GM23338 (cell line): ENCODE data around the gene GLP1R.

Experiments
- CREB1 ChIP-seq: fragments of 250-450 bp; sonication (Bioruptor Pico); IDR thresholded peaks from 2 replicates; pipeline ENCODE4 v1.5.0; 2020; ENCODE audit warnings: low read depth, mild to moderate bottlenecking, moderate library complexity
- EZH2 ChIP-seq: fragments of 200-600 bp; sonication (generic); IDR thresholded peaks from one replicate; pipeline ENCODE4 v1.8.0; 2017; ENCODE audit warnings: antibody characterized with exemption, mild to moderate bottlenecking, low read depth; ENCODE audit not compliant: unreplicated experiment
- EZH2phosphoT487 ChIP-seq: fragments of 200-600 bp; sonication (generic); IDR thresholded peaks from one replicate; pipeline ENCODE4 v1.8.1; 2018; ENCODE audit warnings: antibody characterized with exemption; ENCODE audit not compliant: unreplicated experiment
- JUNB ChIP-seq: IDR thresholded peaks from one replicate; pipeline ENCODE4 v1.6.1; 2016; ENCODE audit warnings: antibody characterized with exemption; ENCODE audit not compliant: unreplicated experiment
- NANOG ChIP-seq: IDR thresholded peaks from 2 replicates; pipeline ENCODE4 v1.6.1; 2016; ENCODE audit warnings: antibody characterized with exemption, borderline replicate concordance
- POLR2AphosphoS5 ChIP-seq: IDR thresholded peaks from 2 replicates; pipeline ENCODE4 v1.6.1; 2016; ENCODE audit warnings: antibody characterized with exemption, low read depth
- STAT1 ChIP-seq: IDR thresholded peaks from one replicate; pipeline ENCODE4 v1.6.1; 2016; ENCODE audit warnings: antibody characterized with exemption; ENCODE audit not compliant: unreplicated experiment
- ZNF114 ChIP-seq: fragments of 250-450 bp; sonication (Bioruptor Pico); IDR thresholded peaks from 2 replicates; pipeline ENCODE4 v1.5.0; 2020; ENCODE audit warnings: mild to moderate bottlenecking, moderate library complexity
- ZNF331 ChIP-seq: fragments of 250-450 bp; sonication (Bioruptor Pico); IDR thresholded peaks from 2 replicates; pipeline ENCODE4 v1.5.0; 2020; ENCODE audit warnings: low read depth, mild to moderate bottlenecking, moderate library complexity
- TF ChIP-seq, protein P1 (sequence below), 2 experiments: fragments of 200-600 bp in 1 of 2; sonication (generic) in 1 of 2; conservative IDR thresholded peaks; 2 replicates each; pipeline versions ENCODE4 v1.5.1 to v1.6.1; 2016 to 2017; ENCODE audit warnings: antibody characterized with exemption in 2 of 2, low read depth in 2 of 2, mild to moderate bottlenecking in 2 of 2, moderate library complexity in 1 of 2
- TF ChIP-seq, protein P2 (sequence below): IDR thresholded peaks from one replicate; pipeline ENCODE4 v1.6.1; 2018; ENCODE audit warnings: antibody characterized with exemption; ENCODE audit not compliant: unreplicated experiment
- TF ChIP-seq, protein P3 (sequence below): IDR thresholded peaks from 2 replicates; pipeline ENCODE4 v1.6.1; 2016; ENCODE audit warnings: antibody characterized with exemption
- TF ChIP-seq, protein P4 (sequence below): fragments of 250-450 bp; sonication (Bioruptor Pico); IDR thresholded peaks from 2 replicates; pipeline ENCODE4 v1.5.0; 2020; ENCODE audit warnings: mild to moderate bottlenecking, moderate library complexity

DNA sequence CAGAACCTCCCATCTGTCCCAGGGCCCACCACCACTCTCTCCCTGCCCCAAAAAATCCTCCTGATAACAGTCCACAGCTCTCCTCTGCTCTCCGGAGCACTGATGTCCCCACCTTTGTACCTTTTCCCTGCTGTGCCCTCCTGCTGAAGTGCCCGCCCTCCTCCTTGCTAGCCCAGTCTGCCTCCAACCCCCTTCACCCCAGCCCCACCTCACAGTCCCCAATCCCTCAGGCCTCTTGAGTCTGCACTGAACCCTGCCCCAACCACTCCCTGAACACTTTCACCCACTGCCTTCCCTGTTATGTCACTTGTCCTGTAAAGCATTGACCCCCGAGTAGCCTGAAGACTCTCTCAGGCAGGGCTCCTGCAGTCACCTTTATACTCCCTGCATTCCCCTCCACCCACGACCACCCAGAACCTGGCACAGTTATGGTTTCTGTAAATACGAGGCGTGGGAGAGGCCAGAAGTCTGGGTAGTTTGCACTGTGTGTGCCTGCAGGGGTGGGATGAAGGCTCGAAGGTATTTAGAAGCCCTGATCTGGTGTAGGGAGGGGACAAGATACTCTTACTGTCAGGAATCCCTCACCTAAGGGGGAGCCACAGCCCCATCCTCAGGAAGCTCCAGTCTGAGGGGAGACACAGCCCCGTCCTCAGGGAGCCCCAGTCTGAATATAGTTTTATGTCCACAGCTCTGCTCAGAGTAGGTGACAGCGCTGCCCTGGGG, 5.4 kb downstream of the GLP1R start:
- TF ChIP-seq, protein P1, sequence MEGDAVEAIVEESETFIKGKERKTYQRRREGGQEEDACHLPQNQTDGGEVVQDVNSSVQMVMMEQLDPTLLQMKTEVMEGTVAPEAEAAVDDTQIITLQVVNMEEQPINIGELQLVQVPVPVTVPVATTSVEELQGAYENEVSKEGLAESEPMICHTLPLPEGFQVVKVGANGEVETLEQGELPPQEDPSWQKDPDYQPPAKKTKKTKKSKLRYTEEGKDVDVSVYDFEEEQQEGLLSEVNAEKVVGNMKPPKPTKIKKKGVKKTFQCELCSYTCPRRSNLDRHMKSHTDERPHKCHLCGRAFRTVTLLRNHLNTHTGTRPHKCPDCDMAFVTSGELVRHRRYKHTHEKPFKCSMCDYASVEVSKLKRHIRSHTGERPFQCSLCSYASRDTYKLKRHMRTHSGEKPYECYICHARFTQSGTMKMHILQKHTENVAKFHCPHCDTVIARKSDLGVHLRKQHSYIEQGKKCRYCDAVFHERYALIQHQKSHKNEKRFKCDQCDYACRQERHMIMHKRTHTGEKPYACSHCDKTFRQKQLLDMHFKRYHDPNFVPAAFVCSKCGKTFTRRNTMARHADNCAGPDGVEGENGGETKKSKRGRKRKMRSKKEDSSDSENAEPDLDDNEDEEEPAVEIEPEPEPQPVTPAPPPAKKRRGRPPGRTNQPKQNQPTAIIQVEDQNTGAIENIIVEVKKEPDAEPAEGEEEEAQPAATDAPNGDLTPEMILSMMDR (conservative IDR thresholded peaks at IDR 0.05; ENCODE audit: low read depth in 2 of 2): no peak
- no peak for TF ChIP-seq CREB1 (CRISPR knock-in tag)
- TF ChIP-seq STAT1: no peak
- TF ChIP-seq ZNF114 (CRISPR knock-in tag): no peak
- TF ChIP-seq POLR2AphosphoS5: no peak
- no peak for TF ChIP-seq JUNB
- no peak for TF ChIP-seq EZH2
- TF ChIP-seq, protein P2, sequence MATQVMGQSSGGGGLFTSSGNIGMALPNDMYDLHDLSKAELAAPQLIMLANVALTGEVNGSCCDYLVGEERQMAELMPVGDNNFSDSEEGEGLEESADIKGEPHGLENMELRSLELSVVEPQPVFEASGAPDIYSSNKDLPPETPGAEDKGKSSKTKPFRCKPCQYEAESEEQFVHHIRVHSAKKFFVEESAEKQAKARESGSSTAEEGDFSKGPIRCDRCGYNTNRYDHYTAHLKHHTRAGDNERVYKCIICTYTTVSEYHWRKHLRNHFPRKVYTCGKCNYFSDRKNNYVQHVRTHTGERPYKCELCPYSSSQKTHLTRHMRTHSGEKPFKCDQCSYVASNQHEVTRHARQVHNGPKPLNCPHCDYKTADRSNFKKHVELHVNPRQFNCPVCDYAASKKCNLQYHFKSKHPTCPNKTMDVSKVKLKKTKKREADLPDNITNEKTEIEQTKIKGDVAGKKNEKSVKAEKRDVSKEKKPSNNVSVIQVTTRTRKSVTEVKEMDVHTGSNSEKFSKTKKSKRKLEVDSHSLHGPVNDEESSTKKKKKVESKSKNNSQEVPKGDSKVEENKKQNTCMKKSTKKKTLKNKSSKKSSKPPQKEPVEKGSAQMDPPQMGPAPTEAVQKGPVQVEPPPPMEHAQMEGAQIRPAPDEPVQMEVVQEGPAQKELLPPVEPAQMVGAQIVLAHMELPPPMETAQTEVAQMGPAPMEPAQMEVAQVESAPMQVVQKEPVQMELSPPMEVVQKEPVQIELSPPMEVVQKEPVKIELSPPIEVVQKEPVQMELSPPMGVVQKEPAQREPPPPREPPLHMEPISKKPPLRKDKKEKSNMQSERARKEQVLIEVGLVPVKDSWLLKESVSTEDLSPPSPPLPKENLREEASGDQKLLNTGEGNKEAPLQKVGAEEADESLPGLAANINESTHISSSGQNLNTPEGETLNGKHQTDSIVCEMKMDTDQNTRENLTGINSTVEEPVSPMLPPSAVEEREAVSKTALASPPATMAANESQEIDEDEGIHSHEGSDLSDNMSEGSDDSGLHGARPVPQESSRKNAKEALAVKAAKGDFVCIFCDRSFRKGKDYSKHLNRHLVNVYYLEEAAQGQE: no peak
- TF ChIP-seq ZNF331 (CRISPR knock-in tag): no peak
- no peak for TF ChIP-seq EZH2phosphoT487
- TF ChIP-seq, protein P3, sequence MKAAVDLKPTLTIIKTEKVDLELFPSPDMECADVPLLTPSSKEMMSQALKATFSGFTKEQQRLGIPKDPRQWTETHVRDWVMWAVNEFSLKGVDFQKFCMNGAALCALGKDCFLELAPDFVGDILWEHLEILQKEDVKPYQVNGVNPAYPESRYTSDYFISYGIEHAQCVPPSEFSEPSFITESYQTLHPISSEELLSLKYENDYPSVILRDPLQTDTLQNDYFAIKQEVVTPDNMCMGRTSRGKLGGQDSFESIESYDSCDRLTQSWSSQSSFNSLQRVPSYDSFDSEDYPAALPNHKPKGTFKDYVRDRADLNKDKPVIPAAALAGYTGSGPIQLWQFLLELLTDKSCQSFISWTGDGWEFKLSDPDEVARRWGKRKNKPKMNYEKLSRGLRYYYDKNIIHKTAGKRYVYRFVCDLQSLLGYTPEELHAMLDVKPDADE: no peak
- TF ChIP-seq, protein P4, sequence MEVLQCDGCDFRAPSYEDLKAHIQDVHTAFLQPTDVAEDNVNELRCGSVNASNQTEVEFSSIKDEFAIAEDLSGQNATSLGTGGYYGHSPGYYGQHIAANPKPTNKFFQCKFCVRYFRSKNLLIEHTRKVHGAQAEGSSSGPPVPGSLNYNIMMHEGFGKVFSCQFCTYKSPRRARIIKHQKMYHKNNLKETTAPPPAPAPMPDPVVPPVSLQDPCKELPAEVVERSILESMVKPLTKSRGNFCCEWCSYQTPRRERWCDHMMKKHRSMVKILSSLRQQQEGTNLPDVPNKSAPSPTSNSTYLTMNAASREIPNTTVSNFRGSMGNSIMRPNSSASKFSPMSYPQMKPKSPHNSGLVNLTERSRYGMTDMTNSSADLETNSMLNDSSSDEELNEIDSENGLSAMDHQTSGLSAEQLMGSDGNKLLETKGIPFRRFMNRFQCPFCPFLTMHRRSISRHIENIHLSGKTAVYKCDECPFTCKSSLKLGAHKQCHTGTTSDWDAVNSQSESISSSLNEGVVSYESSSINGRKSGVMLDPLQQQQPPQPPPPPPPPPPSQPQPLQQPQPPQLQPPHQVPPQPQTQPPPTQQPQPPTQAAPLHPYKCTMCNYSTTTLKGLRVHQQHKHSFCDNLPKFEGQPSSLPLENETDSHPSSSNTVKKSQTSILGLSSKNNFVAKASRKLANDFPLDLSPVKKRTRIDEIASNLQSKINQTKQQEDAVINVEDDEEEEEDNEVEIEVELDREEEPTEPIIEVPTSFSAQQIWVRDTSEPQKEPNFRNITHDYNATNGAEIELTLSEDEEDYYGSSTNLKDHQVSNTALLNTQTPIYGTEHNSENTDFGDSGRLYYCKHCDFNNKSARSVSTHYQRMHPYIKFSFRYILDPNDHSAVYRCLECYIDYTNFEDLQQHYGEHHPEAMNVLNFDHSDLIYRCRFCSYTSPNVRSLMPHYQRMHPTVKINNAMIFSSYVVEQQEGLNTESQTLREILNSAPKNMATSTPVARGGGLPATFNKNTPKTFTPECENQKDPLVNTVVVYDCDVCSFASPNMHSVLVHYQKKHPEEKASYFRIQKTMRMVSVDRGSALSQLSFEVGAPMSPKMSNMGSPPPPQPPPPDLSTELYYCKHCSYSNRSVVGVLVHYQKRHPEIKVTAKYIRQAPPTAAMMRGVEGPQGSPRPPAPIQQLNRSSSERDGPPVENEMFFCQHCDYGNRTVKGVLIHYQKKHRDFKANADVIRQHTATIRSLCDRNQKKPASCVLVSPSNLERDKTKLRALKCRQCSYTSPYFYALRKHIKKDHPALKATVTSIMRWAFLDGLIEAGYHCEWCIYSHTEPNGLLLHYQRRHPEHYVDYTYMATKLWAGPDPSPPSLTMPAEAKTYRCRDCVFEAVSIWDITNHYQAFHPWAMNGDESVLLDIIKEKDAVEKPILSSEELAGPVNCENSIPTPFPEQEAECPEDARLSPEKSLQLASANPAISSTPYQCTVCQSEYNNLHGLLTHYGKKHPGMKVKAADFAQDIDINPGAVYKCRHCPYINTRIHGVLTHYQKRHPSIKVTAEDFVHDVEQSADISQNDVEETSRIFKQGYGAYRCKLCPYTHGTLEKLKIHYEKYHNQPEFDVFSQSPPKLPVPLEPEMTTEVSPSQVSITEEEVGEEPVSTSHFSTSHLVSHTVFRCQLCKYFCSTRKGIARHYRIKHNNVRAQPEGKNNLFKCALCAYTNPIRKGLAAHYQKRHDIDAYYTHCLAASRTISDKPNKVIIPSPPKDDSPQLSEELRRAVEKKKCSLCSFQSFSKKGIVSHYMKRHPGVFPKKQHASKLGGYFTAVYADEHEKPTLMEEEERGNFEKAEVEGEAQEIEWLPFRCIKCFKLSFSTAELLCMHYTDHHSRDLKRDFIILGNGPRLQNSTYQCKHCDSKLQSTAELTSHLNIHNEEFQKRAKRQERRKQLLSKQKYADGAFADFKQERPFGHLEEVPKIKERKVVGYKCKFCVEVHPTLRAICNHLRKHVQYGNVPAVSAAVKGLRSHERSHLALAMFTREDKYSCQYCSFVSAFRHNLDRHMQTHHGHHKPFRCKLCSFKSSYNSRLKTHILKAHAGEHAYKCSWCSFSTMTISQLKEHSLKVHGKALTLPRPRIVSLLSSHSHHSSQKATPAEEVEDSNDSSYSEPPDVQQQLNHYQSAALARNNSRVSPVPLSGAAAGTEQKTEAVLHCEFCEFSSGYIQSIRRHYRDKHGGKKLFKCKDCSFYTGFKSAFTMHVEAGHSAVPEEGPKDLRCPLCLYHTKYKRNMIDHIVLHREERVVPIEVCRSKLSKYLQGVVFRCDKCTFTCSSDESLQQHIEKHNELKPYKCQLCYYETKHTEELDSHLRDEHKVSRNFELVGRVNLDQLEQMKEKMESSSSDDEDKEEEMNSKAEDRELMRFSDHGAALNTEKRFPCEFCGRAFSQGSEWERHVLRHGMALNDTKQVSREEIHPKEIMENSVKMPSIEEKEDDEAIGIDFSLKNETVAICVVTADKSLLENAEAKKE: no peak
- no peak for TF ChIP-seq NANOG
